GM21360 (cell line): ENCODE data around the gene PLXDC2.

Source experiments
- ATAC-seq: cut with Tn5 transposase; IDR thresholded peaks from one replicate; pipeline ENCODE4 v1.9.1; 2021; ENCODE audit warnings: mild to moderate bottlenecking, moderate library complexity; ENCODE audit not compliant: unreplicated experiment

The PLXDC2 gene

GRCh38 chr10:19904202-19904661 lies 88.0 kb downstream of the PLXDC2 start:
- ATAC-seq, result no peak

DNA sequence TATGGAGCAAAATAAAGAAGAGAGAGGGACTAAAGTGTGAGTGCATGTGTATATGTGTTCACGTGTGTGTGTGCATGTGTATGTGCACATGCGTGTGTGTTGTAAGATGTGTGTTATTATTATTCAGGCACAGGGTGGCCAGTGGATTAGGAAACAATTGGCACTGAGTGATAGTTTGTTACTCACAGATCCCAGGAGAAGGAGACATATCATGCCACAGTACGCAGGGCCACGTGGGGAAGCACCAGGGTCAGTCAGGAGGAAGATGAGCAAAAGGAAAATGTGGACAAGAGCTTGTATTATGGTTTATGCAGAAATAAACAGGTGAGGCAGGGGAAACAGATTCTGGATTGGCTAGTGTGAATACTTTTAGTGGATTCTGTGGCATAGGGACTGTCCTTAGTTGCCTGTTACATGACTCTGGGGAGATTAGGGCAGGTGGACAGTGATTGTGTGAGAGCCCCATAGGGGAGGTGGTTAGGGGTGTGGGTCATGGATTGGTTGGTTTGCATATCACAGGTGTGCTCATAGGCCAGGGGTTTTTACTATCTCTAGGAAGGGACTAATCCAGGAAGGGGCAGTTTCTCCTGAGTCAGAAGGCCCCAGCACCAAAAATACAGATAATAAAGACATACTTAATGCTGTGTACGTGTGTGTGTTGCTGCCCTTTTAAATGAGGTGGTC lies 90.0 kb downstream of the PLXDC2 start:
- ATAC-seq, result no peak

GRCh38 chr10:19908991-19909696 lies 92.9 kb downstream of the PLXDC2 start:
- ATAC-seq, result no peak

GRCh38 chr10:19911886-19912285 lies 95.7 kb downstream of the PLXDC2 start:
- ATAC-seq, result no peak

DNA sequence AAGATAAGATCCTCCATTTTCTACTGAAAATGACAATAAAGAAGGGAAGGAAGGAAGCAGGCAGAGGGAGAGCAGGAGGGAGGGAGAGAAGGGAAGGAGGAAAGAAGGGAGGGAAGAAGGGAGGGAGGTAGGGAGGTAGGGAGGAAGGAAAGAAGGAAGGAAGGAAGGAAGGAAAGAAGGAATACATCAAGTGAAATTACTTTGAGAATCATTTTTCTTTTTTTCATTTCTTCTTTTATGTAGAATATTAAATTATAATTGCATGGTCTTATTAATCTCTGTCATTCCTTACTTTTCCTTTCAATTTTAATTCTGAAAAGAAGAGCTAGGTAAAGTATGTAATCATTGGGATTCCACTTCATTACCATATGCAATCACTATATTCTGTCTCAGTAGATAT lies 97.8 kb downstream of the PLXDC2 start:
- no peak for ATAC-seq

DNA sequence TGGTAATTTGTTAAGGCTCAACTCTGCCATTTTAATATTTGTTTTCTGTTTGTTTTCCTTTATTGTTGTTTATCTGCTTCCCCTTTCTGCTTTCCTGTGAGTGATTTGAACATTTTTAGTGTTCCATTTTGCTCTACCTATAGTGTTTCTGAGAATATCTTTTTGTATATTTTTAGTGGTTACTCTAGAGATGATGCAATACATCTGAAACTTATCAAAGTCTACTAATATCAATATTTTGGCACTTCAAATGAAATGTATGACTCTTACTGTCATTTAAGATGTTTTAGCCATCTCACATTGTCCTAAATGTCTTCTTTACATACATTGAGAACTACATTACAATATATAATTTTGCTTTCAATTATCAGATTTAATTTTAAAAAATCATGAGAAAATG lies 98.9 kb downstream of the PLXDC2 start:
- no peak for ATAC-seq

DNA sequence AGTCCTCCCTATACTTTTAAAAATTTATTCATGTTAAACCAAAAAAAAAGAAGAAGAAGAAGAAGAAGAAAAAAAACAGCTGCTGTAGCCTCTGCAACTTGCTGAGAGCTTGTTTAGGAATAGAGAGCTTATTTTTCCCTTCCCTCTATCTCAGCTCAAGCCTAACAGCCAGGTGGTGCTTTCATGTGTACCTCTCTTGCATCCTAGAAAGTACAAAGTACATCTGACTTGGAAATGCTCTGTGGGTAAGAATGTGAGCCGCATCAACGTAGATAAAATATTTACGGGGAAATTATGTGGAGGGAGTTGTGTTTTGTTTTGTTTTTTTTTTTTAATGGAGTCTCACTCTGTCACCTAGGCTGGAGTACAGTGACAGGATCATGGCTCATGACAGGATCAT lies 99.6 kb downstream of the PLXDC2 start:
- no peak for ATAC-seq

- ATAC-seq, result no peak
Measured at GRCh38 chr10:19917751-19918478, 101.7 kb downstream of the PLXDC2 start.

GRCh38 chr10:19918794-19919193 lies 102.6 kb downstream of the PLXDC2 start:
- no peak for ATAC-seq

- ATAC-seq, result no peak
Measured at GRCh38 chr10:19919671-19920070, 103.4 kb downstream of the PLXDC2 start.

DNA sequence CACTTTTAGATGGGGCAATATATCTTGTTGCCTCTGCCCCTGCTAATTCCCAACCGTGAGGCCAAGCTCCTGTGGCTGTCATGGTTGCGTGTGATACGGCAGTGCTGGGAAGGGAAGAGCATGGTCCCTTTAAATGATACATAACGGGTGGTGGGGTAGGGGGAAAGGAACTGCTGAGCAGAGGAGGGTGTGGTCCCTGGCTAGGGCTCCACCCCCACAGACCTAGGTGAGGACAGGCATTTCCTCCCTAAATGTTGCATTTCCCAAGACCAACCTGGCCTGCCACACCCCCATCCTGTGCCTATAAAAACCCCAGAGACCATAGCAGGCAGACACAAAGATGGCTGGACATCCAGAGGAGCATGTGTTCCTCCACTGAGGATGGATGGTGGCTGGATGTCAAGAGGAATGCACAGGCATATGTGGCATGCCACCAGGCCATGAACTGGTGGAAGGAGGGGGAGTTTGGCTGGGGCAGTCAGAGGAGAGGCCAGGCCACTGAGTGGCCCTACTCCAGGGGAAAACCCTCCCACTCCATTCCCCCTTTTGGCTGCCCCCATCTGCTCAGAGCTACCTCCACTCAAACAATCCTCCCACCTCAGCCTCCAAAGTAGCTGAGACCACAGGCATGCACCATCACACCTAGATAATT lies 104.0 kb downstream of the PLXDC2 start:
- no peak for ATAC-seq

DNA sequence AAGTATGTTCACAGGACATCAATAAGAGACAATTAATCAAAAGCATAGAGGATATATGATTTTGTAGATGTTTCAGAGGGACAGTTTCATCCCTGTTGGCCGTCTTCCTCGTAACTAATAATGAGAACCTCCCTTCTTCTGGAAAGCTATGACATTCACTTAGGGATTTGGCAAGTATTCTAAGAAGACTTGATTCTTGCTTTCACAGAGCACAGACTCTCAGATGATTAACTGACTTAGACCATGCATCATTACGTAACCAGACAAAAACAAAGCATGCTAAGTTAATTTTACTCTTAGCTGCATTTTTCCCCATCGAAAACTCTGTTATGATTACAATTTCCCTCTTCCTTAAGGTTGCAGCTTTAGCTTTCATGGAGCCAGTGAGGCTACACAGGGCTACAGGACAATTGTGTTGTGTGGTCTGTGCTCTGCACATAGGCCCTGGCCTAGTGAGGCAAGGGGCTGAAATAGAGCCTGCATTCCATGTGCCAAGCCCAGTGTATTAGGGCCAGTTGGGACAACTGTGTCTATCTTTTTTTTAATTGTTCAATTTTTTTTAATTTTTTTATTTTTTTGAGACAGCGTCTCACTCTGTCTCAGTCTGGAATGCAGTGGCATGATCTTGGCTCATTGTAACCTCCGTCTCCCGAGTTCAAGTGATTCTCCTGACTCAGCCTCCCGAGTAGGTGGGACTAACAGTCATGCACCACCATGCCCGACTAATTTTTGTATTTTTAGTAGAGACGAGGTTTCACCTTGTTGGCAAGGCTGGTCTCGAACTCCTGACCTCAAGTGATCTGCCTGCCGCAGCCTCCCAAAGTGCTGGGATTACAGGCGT lies 105.3 kb downstream of the PLXDC2 start:
- ATAC-seq, result no peak

- ATAC-seq, result no peak
Measured at GRCh38 chr10:19922236-19922963, 106.2 kb downstream of the PLXDC2 start.

GRCh38 chr10:19925064-19925463 lies 108.8 kb downstream of the PLXDC2 start:
- no peak for ATAC-seq

- ATAC-seq, result no peak
Measured at GRCh38 chr10:19928936-19929335, 112.7 kb downstream of the PLXDC2 start.

DNA sequence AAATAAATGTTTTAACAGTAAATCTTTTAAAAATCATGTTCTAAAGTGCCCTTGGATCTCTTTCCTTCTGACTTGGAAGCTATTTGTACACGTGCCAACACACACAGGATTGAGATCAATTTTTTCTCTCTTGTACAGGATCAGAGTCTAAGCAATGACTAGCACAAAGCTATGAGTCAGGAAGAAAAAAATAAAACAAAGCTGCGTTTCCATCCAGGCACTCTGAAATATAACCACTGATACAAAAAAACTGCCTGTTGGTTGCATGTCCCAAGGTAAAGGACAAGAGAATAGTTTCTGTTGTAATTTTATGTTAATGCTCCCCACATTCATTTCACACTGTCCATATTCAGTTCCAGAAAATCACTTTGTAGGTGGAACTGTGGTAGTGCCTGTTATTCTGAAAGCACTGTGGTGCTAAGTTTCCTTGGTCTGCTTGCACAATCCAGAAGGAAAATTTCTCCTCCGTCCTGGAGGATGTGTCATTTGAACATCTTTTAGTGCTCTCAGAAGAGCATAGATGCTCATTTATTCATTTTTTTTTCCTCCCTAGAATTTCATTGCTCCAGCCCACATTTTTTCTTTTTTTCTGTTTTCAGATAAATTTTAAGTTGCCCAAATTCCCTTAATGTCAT lies 113.4 kb downstream of the PLXDC2 start:
- ATAC-seq, result no peak

DNA sequence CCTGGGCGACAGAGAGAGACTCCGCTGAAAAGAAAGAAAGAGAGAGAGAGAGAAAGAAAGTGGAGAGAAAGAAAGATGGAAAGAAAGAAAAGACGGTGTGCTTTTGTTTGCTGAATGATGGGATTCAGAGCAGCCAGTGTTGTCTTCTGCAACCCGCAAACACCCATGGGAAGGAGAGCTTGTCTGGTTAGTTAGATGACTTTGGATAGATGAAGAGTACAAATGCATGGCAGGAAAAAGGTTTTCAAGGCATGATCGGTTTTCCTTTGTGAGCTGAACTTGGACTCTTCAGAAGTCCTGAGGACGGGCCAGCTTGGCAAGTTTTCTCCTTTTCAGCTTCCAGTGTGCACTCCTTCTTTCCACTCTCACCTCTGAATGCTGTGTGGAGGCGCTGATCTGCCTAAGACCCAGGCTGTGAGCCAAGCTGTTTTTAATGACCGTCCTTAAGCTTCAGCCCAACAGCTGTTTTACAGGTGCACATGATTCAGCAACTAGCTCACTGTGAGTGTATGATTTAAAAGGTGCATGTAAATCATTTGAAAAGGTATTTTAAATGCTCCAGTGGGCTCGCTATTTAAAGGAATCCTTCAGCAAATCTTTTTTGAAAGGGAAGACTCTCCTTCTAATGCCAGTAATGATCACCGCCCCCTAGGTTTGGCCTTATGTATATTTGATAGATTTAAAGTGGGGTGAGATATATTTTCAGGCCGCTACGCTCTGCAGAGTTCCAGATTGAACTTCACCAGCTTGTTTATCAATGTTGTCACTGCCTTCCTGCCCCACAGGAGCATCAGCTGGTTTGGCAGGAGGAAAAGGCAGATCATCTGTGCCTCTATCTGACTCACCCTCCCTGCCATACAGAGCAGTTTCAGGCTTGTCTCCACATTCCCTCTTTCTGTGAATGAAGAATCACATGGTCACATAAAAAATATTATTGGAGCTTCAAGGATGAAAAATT lies 115.0 kb downstream of the PLXDC2 start:
- ATAC-seq, result no peak

GRCh38 chr10:19931894-19932590 lies 115.8 kb downstream of the PLXDC2 start:
- ATAC-seq, result no peak
